ENCODE data around the gene OSBPL10.

The OSBPL10 gene

DNA sequence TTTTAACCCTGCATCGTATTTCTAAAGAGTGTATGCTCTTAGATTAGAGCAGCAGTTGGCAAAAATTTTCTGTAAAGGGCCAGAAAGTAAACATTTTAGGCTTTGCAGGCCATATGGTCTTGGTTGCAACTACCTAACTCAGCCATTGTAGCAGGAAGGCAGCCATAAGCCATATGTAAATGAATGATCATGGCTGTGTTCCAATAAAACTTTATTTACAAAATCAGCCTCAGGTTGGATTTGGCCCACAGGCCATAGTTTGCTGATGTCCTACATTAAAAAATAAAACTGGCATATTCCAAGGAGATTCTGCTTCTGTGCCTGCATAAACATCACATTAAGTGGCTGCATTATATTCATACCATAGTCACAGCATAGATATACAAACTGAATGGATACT is 313.5 kb downstream of the OSBPL10 start:
- no peak for DNase-seq (ENCODE audit: extremely low read depth, low read depth)
- TF ChIP-seq, protein P1, sequence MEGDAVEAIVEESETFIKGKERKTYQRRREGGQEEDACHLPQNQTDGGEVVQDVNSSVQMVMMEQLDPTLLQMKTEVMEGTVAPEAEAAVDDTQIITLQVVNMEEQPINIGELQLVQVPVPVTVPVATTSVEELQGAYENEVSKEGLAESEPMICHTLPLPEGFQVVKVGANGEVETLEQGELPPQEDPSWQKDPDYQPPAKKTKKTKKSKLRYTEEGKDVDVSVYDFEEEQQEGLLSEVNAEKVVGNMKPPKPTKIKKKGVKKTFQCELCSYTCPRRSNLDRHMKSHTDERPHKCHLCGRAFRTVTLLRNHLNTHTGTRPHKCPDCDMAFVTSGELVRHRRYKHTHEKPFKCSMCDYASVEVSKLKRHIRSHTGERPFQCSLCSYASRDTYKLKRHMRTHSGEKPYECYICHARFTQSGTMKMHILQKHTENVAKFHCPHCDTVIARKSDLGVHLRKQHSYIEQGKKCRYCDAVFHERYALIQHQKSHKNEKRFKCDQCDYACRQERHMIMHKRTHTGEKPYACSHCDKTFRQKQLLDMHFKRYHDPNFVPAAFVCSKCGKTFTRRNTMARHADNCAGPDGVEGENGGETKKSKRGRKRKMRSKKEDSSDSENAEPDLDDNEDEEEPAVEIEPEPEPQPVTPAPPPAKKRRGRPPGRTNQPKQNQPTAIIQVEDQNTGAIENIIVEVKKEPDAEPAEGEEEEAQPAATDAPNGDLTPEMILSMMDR (IDR thresholded peaks at IDR 0.05; ENCODE audit: low read depth, low read length): no peak

DNA sequence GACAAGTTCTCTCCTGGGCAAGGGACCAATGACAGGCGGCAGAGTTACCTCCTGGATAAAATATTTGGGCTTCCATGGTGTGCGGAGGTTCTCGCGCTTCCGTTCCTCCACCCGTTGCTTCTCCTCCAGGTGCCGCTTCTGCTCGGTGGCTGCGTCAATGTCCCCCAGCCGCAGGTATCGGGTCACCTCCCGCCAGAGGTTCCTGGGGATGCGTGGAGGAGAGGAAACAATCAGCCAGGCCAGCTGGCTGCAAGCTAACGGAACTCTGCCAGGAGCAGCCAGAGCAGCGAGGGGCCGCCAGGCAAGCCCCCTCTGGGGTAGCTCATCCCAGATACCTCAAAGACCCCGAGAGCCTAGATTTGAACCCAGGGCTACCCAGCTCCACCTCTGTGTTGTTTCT is 317.0 kb downstream of the OSBPL10 start:
- no peak for DNase-seq (ENCODE audit: extremely low read depth, low read depth)
- TF ChIP-seq, protein P1 (IDR thresholded peaks at IDR 0.05; ENCODE audit: low read depth, low read length): no peak

DNA sequence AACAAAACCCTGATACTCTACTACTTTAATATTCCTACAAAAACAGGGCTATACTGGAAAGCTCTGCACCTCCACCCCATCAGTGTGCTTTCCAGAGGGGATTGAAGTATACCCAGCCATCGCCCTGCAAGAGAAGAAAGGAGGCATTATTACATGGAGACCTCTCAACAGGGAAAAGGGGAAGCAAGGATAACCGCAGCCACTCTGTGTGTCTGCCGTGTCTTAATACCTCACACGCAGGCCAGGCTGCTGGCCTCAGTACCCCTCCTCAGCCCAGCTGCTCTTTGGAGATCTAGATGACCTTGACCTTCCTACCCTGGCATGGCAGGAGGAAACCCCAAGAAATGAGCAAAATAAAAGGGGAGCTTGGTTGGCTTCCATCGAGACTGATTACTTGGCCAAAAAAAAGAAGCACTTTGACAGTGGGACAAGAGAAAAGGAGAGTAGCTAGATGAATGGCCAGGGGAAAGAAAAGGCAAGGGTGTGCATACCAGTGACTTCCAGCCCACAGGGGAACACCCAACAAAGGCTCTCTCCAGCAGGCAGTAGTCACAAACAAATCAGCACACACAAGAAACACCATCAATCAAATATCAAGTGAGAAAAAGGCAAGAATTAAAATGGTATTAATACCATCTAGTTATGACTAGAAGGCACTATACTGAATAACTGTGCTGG is 318.9 kb downstream of the OSBPL10 start:
- no peak for DNase-seq (ENCODE audit: extremely low read depth, low read depth)
- TF ChIP-seq, protein P1 (IDR thresholded peaks at IDR 0.05; ENCODE audit: low read depth, low read length): no peak

DNA sequence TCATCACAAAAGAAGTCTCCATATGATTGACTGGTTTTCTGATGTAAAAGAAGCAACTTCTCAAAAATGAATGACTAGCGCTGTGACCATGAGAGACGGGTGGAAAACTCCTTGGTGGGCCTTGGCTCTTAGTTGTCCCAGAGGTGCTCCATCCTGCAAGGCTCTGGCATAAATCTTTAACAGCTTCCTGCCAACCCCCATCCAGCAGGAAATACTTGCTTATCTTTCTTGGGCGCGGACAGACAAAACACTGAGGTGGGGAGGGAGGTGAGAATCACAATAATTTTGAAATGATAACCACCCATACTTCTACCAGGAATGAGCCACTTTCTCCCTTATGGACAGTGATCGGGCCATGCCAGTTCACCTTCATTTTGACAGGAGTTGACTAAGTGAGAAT is 319.8 kb downstream of the OSBPL10 start:
- DNase-seq (ENCODE audit: extremely low read depth, low read depth): no peak
- TF ChIP-seq, protein P1 (IDR thresholded peaks at IDR 0.05; ENCODE audit: low read depth, low read length): no peak

DNA sequence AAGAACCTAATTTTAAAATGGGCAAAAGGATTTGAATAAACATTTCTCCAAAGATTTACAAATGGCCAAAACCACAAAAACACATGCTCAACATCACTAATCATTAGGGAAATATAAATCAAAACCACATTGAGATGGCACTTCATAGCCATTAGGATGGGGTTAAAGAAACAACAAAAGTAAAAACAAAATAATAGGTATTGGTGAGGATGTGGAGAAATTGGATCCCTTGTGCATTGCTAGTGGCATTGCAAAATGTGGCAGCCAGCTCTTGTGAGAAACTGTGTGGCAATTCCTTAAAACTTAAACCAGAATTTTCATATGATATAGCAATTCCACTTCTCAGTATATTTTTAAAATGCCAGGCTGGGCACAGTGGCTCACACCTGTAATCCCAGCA is 321.8 kb downstream of the OSBPL10 start:
- TF ChIP-seq, protein P1 (IDR thresholded peaks at IDR 0.05; ENCODE audit: low read depth, low read length): no peak
- DNase-seq (ENCODE audit: extremely low read depth, low read depth): no peak

DNA sequence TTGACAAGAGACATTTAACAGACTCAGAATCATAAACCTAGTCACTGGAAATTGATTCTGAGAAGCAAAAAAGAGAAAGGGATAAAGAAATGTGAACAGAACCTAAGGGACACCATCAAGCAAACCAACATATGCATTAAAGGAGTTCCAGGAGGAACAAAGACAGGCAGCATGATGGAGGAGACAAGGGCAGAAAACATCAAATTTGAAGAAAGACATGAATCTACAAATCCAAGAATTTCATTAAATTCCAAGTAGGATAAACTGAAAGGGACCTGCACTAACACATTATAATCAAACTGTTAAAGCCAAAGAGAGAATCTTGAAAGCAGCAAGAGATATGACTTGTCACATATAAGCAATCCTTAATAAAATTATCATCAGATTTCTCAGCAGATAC is 326.1 kb downstream of the OSBPL10 start:
- no peak for DNase-seq (ENCODE audit: extremely low read depth, low read depth)
- TF ChIP-seq, protein P1 (IDR thresholded peaks at IDR 0.05; ENCODE audit: low read depth, low read length): no peak

DNA sequence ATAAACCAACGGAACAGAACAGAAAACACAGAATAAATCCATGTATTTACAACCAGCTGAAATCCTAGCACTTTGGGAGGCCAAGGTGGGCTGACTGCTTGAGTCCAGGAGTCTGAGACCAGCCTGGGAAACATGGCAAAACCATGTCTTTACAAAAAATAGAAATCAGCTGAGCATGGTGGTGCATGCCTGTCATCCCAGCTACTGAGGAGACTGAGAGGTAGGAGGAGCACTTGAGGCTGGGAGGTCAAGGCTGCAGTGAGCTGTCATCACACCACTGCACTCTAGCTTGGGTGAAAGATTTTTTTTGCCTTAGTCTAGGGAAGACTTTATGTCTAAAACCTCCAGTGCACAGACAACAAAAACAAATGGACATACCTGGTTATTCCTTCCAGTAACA is 327.6 kb downstream of the OSBPL10 start:
- TF ChIP-seq, protein P1 (IDR thresholded peaks at IDR 0.05; ENCODE audit: low read depth, low read length): no peak

More for the DNA sequence above, 327.6 kb downstream of the OSBPL10 start:
- DNase-seq (ENCODE audit: extremely low read depth, low read depth): no peak

All from AG09319 (cell line).